GM19395 (cell line): ENCODE results near the gene THOP1.

Experiments
- ATAC-seq: cut with Tn5 transposase; IDR thresholded peaks from one replicate; pipeline ENCODE4 v1.9.1; 2021; ENCODE audit warnings: mild to moderate bottlenecking, moderate library complexity; ENCODE audit not compliant: unreplicated experiment

The THOP1 gene

GRCh38 chr19:2802826-2803225, 17.5 kb downstream of the THOP1 start:
- no peak for ATAC-seq

DNA sequence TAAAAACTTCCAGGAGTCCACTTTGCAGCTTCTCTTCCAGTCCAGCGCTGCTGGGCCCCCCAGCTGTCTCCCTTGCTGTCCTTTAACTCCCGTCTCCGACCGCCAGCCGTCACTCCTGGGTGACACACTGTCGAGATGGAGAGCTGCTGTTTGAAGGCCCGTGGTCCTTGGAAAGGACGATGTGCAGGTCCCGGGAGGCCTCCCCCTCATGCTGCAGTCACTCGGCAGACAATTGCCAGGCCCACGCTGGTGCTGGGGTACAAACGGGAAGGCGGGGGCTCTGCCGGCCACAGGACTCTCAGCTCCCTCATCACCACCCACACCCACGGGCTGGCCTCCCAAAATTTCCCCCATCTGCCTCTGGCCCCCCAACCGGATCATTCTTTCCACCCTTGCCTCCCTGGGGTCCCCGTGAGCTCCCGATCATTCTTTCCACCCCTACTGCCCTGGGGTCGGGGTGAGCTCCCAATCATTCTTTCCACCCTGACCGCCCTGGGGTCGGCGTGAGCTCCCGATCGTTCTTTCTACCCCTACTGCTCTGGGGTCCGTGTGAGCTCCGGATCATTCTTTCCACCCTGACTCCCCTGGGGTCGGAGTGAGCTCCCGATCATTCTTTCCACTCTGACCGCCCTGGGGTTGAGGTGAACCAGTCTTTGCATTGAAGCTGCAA, 18.3 kb downstream of the THOP1 start:
- ATAC-seq: no peak

DNA sequence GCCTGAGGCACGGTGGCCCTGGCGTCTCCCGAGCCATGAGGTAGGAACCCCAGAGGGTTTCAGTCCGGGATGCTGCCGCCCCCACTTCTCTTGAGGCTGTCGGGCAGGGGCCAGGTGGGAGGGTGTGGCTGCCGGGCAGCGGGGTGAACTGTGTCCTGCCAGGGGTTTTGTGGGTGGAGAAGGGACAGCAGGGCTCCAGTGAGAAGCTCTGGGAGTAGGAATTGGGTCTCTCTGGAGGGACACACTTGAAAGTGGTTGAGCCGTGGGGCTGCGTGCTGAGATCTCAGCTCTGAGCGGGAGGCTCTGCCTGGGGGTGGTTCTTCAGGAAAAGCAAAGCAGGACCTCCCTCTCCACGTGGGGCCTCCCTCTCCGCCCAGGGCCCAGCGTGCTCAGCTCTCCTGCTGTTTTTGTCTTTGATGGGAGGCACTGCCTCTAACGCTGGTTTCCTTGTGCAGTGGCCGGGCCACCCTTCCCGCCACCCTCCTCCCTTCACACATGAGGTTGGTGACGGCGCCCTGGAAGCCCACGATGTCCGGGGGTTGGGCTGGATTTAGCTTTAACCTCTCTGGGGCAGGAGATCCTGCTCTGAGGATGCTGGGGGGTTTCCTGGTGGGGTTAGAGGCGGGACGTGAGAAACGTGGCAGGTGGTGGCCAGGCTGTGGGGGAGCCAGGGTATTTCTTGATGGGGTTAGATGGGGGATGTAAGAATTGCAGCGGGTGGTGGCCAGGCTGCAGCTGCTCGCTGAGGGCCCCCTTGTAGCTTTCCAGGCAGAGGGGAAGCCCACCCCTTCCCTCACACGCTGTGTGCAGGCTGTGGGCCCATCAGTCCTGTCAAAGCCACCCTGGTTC, 19.1 kb downstream of the THOP1 start:
- ATAC-seq: no peak

DNA sequence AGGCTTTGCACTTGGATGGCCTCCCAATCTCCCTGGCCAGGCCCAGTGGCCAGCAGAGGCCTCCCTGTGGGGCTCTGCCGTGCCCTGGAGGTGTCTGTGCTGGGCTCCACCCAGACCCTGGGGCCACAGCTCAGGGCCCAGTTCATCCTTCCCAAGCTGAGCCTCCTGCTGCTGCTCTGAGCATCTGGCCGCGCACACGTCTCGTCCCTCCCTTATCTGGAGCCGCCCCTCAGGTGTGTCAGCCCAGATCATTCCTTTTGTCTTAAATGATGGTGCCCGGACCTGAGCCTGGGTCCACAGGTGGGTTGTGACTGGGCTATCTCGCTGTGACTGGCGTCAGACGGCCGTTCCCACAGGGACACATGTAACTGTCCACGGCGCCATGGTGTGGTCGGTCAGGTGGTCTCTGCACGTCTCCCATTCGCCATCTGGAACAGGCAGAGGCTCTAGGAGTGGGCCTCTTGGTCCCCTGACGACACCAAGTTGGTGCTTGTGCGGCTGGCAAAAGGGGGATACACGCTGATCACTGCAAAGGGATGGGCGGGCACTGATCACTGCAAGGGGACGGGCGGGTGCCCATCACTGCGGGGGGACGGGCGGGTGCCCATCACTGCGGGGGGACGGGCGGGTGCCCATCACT, 20.1 kb downstream of the THOP1 start:
- no peak for ATAC-seq

GRCh38 chr19:2805991-2806649, 20.8 kb downstream of the THOP1 start:
- no peak for ATAC-seq

DNA sequence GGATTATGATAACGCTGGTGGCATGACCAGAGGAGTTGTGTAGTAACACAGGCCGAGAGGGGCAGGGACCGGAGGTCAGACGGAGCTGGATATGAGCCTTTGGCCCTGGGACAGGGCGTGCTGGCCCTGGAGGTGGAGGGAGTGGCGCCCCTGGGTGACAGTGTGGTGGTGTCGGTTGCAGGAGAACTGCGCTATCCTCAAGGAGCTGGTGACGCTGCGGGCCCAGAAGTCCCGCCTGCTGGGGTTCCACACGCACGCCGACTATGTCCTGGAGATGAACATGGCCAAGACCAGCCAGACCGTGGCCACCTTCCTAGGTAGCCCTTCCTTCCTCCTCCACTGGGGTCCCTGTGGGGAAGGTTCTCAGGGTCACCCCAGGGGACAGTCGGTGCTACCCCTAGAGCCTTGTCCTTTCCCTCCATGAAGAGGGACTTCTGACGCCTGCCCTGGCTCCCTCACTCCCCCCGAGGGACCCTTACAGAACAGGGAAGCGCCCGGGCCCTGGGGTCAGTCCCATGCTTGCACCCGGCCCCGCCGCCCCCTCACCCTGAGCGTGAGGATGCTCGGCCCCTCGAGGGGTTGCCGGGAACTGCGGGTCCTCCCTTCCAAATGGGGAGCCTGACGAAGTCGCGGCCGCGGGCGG, 21.6 kb downstream of the THOP1 start:
- no peak for ATAC-seq

- ATAC-seq: no peak
These were observed 22.3 kb downstream of the THOP1 start for GRCh38 chr19:2807379-2808128.

DNA sequence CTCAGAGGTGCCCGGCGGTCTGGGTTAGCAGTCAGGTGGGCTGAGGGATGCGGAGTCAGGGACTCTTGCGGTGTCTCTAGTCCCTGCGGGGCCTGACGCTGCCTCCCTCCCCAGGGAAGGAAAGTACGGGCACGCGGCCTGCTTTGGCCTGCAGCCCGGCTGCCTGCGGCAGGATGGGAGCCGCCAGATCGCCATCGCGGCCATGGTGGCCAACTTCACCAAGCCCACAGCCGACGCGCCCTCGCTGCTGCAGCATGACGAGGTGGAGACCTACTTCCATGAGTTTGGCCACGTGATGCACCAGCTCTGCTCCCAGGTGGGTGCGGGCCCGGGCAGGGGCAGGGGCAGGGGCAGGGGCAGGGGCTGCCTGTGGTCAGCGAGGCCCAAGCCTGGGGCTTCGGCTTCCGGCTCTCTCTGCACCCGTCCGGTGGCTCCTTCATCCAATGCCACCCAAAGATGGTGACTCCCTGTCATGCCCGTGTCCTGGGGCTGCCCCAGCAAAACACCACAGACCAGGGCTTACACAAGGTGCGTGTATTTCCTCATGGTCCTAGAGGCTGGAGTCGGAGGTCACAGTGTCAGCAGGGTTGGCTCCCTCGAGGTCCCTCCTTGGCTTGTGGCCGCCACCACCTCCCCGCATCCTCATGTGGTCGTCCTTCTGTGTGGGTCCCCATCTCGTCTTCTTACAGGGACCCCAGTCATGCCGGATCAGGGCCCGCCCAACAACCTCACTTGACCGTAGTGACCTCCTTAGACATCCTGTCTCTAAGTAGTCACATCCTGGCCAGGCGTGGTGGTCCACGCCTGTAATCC, 23.0 kb downstream of the THOP1 start:
- ATAC-seq: no peak

- no peak for ATAC-seq
These were observed 24.3 kb downstream of the THOP1 start for GRCh38 chr19:2809387-2810140.

DNA sequence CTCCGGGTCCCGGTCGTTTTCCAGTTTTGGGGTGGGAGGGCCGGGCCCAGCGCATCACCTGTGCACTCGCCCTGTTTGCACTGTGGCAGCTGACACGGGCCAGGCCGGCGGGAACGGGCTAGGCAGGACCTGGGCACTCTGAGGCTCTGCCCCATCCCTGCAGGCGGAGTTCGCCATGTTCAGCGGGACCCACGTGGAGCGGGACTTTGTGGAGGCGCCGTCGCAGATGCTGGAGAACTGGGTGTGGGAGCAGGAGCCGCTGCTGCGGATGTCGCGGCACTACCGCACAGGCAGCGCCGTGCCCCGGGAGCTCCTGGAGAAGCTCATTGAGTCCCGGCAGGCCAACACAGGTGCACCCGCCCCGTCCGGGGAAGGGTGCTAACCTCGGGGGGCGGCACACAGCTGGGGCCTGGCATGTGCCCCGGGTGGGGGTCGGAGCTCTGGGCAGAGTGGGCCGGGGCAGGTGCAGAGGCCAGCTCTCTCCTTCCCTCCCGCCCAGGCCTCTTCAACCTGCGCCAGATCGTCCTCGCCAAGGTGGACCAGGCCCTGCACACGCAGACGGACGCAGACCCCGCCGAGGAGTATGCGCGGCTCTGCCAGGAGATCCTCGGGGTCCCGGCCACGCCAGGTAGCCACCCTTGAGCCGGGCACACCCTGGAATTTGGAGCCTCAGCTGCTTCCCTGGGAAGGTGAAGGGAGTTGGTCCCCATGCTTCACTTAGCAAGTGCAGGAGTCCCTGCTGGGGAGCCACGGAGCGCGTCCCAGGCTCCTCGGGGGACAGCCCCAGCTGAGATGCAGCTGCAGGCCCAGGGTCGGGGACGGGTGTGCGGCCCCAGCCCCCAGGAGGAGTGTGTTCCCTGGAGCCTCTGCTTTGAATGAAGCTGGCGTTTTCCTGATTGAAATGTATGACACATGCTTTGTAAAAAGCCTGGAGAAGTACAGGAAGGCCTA, 25.1 kb downstream of the THOP1 start:
- ATAC-seq: no peak

DNA sequence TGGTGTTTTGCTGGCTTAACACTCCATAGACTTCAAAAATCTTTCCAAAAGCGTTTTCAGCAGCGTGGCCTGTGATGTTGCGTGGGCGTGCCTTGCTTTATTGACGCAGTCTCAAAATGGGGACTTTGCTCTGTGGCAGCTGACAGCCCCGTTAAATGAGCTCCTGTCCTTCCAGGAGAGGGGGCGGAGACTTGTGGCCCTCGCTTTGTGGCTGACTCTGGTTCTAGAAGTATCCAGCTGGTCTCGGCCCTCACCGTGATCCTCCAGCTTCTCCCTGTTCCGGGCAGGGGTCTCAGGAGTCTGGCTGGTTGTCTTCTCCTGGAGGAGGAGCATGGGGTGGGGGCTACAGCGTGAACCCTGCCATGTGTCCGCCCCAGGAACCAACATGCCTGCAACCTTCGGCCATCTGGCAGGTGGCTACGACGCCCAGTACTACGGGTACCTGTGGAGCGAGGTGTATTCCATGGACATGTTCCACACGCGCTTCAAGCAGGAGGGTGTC, 26.0 kb downstream of the THOP1 start:
- ATAC-seq: no peak

DNA sequence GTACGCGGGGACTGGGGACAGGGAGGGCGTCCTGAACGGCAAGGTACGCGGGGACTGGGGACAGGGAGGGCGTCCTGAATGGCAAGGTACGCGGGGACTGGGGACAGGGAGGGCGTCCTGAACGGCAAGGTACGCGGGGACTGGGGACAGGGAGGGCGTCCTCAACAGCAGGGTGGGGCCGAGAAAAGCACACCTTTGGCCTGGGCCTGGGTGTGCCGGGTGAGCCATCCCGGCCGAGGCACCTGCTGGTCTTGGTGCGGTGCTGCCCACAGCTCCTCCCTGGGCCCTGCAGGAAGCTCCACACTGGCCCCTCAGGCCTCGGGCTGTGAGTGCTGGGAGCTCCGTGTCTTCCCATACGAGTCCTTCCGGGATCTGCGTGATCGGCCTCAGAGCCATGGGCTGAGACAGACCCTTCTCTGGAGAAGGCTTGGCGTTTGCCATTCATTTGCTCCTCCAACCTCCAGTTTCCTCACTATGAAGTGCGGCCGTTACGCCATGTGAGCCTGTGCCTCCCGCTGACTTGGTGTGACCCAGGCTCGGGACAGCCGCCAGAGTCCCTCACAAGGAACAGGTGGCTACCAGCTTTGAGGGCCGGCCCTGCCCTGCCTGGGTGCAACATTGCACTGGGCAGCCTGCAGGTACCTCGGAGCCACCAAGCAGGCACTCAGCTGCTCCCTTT, 26.6 kb downstream of the THOP1 start:
- no peak for ATAC-seq

- ATAC-seq: no peak
These were observed 27.3 kb downstream of the THOP1 start for GRCh38 chr19:2812414-2813234.

GRCh38 chr19:2813235-2814160, 28.2 kb downstream of the THOP1 start:
- no peak for ATAC-seq

GRCh38 chr19:2814426-2814825, 29.1 kb downstream of the THOP1 start:
- no peak for ATAC-seq
